NCI-H1048 (cell line): ENCODE data around the gene SLC6A12.

Source experiments
- DNase-seq: peaks from one replicate; lab custom pipeline; 2025; lab: John Stamatoyannopoulos, UW

Gene SLC6A12

GRCh38 chr12:234891-235415 is 21.0 kb upstream of the SLC6A12 start:
- DNase-seq, result no peak

- DNase-seq, result no peak
Observed at GRCh38 chr12:234019-234418, 20.1 kb upstream of the SLC6A12 start.

- no peak for DNase-seq
Observed at GRCh38 chr12:233615-233968, 19.6 kb upstream of the SLC6A12 start.

GRCh38 chr12:232731-233614 is 19.0 kb upstream of the SLC6A12 start:
- DNase-seq, result no peak

- no peak for DNase-seq
Observed at GRCh38 chr12:230925-231671, 17.1 kb upstream of the SLC6A12 start.

GRCh38 chr12:229441-230191 is 15.7 kb upstream of the SLC6A12 start:
- DNase-seq, result no peak

GRCh38 chr12:228846-229200 is 14.9 kb upstream of the SLC6A12 start:
- no peak for DNase-seq

- no peak for DNase-seq
Observed at GRCh38 chr12:227923-228845, 14.2 kb upstream of the SLC6A12 start.

GRCh38 chr12:227286-227915 is 13.4 kb upstream of the SLC6A12 start:
- DNase-seq, result no peak

GRCh38 chr12:226401-226800 is 12.4 kb upstream of the SLC6A12 start:
- no peak for DNase-seq

- no peak for DNase-seq
Observed at GRCh38 chr12:225012-225411, 11.1 kb upstream of the SLC6A12 start.

GRCh38 chr12:224330-224729 is 10.4 kb upstream of the SLC6A12 start:
- no peak for DNase-seq

- DNase-seq, result no peak
Observed at GRCh38 chr12:223841-224240, 9.9 kb upstream of the SLC6A12 start.

GRCh38 chr12:221736-222135 is 7.8 kb upstream of the SLC6A12 start:
- no peak for DNase-seq

- no peak for DNase-seq
Observed at GRCh38 chr12:220946-221550, 7.1 kb upstream of the SLC6A12 start.

- DNase-seq, result no peak
Observed at GRCh38 chr12:220491-220890, 6.5 kb upstream of the SLC6A12 start.

- peak; percentile 26 for DNase-seq
Observed at GRCh38 chr12:219891-220352, 6.0 kb upstream of the SLC6A12 start.

GRCh38 chr12:218728-219590 is 5.0 kb upstream of the SLC6A12 start:
- DNase-seq, result no peak

- DNase-seq, result no peak
Observed at GRCh38 chr12:218221-218620, 4.3 kb upstream of the SLC6A12 start.
